NCI-H2227 (cell line): Measurements from ENCODE around the gene CFAP20DC.
A peak's percentile ranks its signal among the peaks of the same experiment; 100 is the strongest.

Experiments used
- DNase-seq: peaks from one replicate; lab custom pipeline; 2025; ENCODE audit not compliant: unreplicated experiment; lab: John Stamatoyannopoulos, UW

Gene CFAP20DC

GRCh38 chr3:59027607-59028006 is 22.2 kb downstream of the CFAP20DC start:
- DNase-seq: no peak

GRCh38 chr3:59023612-59024011 is 26.2 kb downstream of the CFAP20DC start:
- no peak for DNase-seq

GRCh38 chr3:59017617-59017984 is 32.2 kb downstream of the CFAP20DC start:
- no peak for DNase-seq

- DNase-seq: no peak
These were observed 32.8 kb downstream of the CFAP20DC start for GRCh38 chr3:59016930-59017616.

- DNase-seq: no peak
These were observed 36.2 kb downstream of the CFAP20DC start for GRCh38 chr3:59013611-59014010.

GRCh38 chr3:59006634-59007517 is 42.9 kb downstream of the CFAP20DC start:
- no peak for DNase-seq

GRCh38 chr3:59001675-59002074 is 48.1 kb downstream of the CFAP20DC start:
- no peak for DNase-seq

GRCh38 chr3:58999774-59000160 is 50.1 kb downstream of the CFAP20DC start:
- DNase-seq: no peak

GRCh38 chr3:58999134-58999773 is 50.6 kb downstream of the CFAP20DC start:
- no peak for DNase-seq

GRCh38 chr3:58998476-58999117 is 51.2 kb downstream of the CFAP20DC start:
- DNase-seq: no peak

- DNase-seq: no peak
These were observed 53.1 kb downstream of the CFAP20DC start for GRCh38 chr3:58996730-58997129.

- DNase-seq: peak; percentile 55
These were observed 55.0 kb downstream of the CFAP20DC start for GRCh38 chr3:58994746-58995330.

- no peak for DNase-seq
These were observed 56.3 kb downstream of the CFAP20DC start for GRCh38 chr3:58993547-58993946.

GRCh38 chr3:58991623-58992022 is 58.2 kb downstream of the CFAP20DC start:
- no peak for DNase-seq

- no peak for DNase-seq
These were observed 58.8 kb downstream of the CFAP20DC start for GRCh38 chr3:58991026-58991425.

GRCh38 chr3:58989955-58990354 is 59.9 kb downstream of the CFAP20DC start:
- DNase-seq: no peak

GRCh38 chr3:58989163-58989562 is 60.7 kb downstream of the CFAP20DC start:
- DNase-seq: no peak

- no peak for DNase-seq
These were observed 61.8 kb downstream of the CFAP20DC start for GRCh38 chr3:58988041-58988440.

- no peak for DNase-seq
These were observed 63.2 kb downstream of the CFAP20DC start for GRCh38 chr3:58986654-58987053.

- no peak for DNase-seq
These were observed 70.0 kb downstream of the CFAP20DC start for GRCh38 chr3:58979840-58980239.

GRCh38 chr3:58973796-58974195 is 76.0 kb downstream of the CFAP20DC start:
- DNase-seq: no peak
